GM19324 (cell line): ENCODE measurements around the gene HCRTR1.

Experiments
- ATAC-seq: cut with Tn5 transposase; IDR thresholded peaks from one replicate; pipeline ENCODE4 v1.9.1; 2021; ENCODE audit warnings: mild to moderate bottlenecking, moderate library complexity; ENCODE audit not compliant: unreplicated experiment, low FRiP score

HCRTR1 gene

DNA sequence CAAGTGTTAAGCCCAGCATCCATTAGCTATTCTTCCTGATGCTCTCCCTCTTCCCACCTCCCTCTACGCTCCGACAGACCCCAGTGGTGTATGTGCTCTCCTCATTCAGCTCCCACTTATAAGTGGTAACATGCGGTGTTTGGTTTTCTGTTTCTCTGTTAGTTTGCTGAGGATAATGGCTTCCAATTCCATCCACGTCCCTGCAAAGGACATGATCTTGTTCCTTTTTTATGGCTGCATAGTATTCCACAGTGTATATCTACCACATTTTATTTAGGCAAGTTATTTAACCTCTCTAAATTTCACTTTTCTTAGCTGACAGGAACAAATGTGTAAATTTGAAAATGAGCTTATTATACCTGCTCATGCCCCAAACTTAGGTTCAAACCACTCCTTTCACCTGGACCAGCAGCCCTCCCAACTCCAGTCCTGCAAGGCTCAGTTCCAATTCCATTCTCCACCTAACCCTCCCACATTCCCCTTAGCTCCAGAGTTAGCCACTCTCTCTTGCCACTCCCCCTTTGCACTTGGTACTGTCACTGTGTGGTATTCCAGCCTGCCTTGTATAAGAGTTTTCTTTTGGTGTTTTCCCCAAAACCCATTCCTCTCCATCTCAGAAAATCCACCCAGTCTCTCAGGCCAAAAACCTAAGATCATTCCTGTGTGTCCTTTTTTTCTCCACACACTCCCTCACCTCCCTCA lies 28.9 kb downstream of the HCRTR1 start:
- no peak for ATAC-seq

GRCh38 chr1:31647106-31647505 lies 29.6 kb downstream of the HCRTR1 start:
- ATAC-seq = no peak

- no peak for ATAC-seq
Measured at GRCh38 chr1:31648190-31648589, 30.7 kb downstream of the HCRTR1 start.

GRCh38 chr1:31648641-31649357 lies 31.3 kb downstream of the HCRTR1 start:
- ATAC-seq = no peak

DNA sequence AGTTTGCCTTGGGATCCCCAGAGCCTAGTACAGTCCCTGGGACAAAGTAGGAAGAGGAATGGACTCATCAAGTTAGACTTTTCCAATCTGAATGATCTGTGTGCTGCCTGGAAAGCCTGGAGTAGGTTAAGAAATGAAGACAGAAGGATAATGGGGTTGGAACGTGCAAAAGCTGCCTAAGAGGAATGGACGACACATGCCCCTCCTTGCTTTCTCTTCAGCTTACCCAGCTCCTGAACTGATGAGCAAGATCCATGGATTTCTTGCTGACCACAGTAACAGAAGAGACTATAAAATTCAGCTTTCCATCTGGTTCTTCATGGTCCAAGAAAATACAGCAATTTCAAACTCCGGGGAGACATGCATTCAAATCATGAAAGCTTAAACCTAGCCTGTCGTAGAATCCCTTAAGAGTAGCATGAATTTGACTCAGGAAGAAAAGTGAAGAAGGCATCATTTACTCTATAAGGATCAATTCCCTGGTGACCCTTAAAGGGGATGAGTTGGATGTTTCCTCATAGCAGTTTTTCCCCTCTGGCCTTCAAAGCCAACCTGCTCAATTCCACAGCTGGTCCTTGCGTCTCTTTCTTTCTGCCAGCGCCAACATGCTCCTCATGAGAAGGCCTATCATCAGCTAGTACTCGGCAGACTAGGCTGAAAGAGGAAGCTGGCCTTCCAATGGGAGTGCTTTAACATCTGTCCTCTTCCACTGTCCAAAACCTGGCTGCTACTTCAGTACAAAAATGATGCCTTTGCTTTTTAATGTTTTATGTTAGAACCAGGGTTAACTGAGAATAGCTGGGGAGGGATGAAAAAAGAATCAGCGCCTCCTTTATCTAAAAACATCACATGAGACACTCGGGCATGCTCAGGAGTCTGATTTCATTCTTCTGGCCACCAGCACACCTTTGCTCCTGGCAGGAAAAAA lies 32.9 kb downstream of the HCRTR1 start:
- no peak for ATAC-seq

- ATAC-seq = no peak
Measured at GRCh38 chr1:31651089-31651420, 33.6 kb downstream of the HCRTR1 start.

GRCh38 chr1:31651766-31652165 lies 34.3 kb downstream of the HCRTR1 start:
- no peak for ATAC-seq

DNA sequence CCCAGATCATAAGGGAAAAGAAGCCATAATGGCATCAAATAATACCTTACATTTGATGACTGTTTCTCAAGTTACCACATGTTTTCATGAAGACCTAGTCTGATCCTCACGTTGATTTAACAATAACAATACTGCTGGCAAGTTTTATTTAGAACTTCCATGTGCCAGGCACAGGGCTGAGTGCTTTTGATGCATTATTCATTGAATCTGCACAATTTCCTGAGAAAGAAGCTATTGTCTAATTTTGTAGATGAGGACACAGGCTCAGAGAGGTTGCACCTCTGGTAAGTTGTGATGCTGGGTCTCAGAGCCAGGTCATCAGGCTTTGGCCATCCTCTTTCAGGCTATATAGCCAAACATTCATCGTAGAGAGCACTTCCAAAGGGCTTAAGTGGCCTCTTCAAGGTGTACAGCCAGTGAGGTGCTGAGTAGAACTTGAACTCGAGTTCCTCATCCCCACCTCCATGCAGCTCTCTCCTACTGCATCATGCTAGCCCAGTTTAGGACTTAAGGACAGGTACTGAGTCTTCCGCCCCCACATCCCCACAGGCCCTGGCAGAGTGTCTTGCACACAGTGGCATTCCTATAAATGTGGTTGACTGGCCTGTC lies 35.5 kb downstream of the HCRTR1 start:
- no peak for ATAC-seq

DNA sequence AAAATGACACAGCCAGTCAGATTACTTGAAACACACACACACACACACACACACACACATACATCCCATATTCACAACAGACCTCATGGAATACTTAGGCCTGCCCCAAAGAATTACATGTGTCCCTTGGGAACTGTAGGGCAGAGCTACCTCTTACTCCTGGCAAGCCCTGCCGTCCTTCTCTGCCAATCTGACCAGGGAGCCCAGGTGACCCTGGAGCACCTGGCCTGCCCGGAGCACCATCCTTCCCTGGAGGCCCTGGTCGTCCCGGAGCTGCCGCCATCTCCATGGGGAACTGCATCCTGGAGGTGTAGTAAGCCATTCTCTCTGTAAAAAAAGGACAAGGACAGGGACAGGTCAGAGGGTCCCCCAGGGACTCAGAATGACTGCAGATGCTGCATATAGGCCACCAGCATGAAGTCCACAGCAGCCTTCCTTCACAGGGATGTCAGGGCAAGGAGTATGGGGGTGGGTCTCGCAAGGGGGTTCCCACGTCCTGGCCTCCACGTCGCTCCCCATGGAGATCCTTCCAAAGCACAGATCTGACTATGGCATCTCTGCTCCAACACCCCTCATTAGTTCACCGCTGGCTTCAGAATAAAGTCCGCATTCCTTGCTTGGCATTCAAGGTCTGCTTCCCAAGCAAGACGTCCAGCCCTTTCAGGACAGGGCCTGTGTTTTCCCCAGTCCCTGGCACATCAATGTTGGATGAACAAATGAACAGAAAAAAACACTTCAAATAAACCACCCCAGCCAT lies 36.4 kb downstream of the HCRTR1 start:
- no peak for ATAC-seq

GRCh38 chr1:31654474-31654776 lies 36.9 kb downstream of the HCRTR1 start:
- no peak for ATAC-seq

GRCh38 chr1:31655104-31655503 lies 37.6 kb downstream of the HCRTR1 start:
- no peak for ATAC-seq

DNA sequence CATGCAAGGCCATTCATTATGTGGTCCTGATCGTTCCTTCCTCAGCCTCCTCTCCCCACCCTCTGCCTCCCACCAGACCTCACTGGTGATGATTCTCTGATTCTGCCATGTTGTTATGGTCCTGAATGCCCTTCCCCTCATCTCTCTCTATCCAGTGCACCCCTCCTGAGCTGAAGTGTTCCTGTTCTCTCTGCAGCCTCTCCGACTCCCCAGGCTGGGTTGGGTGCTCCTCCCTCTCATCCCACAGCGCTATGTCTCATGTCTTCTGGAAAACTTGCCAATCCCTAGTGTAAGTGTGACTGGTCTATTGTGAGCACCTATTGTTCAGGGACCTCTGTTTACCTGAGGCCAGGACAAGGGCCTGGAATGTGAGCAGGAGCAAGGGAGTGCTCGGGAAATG lies 38.3 kb downstream of the HCRTR1 start:
- ATAC-seq = no peak

DNA sequence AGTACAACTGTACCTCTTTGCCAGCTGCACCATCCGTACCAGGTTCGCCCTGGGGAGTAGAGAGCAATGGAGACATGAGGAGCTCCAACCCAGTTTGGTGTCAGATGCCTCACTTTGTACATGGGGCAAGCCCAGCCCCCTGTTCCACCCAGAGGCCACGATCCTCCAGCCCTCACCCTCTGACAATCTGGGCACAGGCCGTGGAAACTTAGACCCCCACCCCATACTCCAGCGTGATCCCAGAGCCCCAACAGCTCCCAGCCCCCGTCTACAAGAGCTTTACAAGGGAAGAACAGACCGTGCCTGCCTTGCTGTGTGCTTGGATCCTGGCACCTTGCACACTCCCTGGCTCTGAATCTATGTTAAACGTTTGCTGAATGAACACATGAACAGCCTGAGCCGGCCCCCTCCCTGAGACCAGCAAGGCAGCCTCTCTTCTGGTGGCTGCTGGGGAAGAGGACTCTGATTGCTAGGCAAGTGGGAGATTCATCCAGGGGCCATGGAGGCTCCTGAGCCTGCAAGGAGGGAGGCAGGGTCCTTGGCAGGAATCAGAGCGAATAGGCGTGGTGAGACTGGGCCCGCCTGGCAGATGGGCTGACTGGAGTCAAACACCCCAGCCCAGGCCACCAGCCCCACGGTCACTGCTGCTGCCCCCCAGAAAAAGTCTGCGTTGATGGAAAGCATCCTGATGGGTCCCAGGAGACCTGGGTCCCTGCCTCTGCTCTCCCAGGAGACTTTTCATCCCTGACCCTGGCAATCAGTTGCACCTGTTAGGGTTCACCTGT lies 39.7 kb downstream of the HCRTR1 start:
- ATAC-seq = no peak

DNA sequence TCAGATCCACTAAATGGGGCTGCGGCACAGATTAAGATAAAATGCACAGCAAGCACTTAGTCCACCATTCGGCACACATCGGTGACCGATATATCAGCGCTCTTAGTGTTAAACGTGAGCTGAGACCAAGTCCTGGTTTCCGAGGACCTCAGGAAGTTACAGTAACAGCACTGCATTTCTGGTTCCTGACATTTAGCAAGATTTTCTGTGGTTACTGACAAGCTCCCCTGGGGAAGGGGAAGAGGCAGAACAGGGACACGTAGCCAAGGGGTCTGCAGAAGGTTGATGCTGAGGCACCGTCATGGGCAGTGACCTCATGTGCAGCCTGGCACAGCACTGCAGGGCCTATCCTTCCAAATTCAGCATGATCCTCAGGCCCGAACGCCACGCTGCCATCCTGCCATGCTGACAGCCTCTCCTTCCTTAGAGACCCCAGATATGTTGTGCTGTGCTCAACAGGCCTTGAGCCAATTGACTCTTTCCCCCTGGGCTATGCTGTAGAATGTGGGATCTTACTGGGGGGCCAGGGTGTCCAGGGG lies 40.6 kb downstream of the HCRTR1 start:
- no peak for ATAC-seq

DNA sequence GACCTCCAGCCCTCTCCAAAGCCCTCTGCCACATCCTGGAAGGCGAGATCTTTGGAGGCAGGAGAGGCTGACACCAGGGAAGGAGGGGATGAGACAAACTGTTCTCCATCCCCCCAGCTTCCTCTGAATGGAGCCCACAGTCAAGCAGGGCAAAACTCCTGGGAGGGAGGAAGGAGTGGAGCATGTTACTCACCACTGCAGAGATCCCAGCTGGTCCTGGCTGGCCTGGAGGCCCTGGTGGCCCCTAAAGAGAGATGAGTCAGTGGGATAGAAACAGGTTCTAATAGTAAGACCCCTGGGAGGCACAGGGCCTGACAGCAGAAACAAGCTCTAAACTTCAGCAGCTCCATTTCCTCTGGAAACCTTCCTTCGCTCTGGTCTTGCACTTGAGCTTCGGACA lies 41.2 kb downstream of the HCRTR1 start:
- no peak for ATAC-seq

DNA sequence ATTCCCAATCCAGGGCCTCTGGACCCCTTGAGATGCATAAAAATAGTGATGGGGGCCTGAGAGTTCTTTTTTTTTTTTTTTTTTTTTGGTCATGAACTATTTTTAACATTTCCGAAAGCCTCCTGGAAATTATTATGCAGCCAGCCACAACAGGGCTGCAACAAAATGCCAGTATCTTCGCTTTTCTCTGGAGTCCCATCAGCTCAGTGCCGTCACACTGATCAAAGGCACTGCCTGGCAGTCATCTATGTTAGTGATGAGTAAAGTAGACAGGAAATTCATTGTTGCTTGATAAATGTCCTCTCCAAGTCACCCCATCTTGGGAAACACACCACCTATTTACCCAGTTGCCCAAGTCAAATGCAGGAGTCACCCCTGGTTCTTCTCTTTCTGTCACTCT lies 42.4 kb downstream of the HCRTR1 start:
- ATAC-seq = no peak

DNA sequence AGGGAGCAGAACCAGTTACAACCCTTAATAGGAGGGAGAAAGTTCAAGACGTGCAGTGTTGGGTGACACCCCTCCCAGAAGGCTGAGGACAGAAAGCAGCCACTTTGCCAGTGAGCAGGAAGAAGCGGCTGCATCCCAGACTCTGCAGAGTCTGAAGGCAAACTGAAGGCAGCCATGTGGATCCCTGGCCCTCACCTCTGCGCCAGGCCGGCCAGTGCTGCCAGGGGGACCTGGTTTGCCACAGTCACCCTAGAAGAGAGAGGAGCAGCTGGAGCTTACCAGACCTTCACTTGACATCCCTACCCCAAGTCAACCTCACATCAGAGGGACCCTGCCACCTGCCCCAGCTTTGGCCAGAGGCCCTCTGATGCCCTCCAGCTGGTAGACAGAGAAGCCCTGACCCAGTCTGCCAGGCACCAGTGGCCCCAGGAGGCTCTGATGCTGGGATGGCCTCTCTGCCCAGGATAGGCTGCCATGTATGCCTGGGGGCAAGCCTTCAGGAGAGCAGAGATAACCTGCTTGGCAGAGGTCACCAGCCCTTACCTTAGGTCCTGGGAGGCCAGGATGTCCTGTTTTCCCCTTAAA lies 43.5 kb downstream of the HCRTR1 start:
- ATAC-seq = no peak

DNA sequence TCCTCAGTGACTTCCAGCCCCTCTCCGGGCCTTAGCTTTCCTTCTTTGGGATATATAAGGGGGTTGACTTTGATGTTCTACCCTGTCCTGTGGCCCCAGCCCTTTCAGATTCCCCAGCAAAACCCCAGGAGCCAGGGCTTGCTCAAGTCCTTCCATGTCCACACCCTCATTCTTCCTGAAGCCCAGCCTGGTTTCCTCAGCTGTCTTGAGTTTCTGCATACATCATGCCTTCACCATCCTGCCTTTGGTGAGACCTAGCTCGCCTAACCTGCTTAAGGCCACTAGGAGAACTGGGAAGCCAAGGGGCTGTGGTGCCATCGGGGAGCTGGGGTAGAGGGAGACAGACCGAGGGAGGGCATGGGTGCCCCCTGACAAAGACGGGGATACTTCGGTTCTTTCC lies 44.4 kb downstream of the HCRTR1 start:
- ATAC-seq = no peak

DNA sequence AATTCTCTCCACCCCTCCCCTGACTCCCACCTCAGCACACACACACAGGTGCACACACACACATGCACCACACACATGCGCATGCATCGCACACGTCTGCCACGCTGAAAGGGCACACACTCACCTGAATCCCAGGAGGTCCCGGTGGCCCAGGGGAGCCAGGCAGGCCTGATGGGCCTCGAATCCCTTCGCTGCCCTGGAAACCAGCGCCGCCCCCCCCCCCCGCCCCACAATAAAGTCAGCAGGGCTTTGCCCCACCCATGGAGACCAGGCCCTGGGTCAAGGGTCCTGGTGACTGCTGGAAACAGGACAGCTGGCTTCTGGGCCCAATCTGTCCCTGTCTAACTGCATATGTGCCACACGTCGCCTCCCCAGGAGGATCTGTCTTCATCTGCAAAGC lies 45.0 kb downstream of the HCRTR1 start:
- ATAC-seq = no peak
